GM18498 (cell line): ENCODE measurements around the gene POR.
"Not testable (repeated sequence)": the region's sequence is repeated elsewhere in the genome, so short reads cannot be mapped to it uniquely, and the experiment has no call there.

ENCODE experiments used
- ATAC-seq: cut with Tn5 transposase; IDR thresholded peaks from one replicate; pipeline ENCODE4 v1.9.1; 2021; ENCODE audit warnings: mild to moderate bottlenecking, moderate library complexity; ENCODE audit not compliant: unreplicated experiment

The POR gene

DNA sequence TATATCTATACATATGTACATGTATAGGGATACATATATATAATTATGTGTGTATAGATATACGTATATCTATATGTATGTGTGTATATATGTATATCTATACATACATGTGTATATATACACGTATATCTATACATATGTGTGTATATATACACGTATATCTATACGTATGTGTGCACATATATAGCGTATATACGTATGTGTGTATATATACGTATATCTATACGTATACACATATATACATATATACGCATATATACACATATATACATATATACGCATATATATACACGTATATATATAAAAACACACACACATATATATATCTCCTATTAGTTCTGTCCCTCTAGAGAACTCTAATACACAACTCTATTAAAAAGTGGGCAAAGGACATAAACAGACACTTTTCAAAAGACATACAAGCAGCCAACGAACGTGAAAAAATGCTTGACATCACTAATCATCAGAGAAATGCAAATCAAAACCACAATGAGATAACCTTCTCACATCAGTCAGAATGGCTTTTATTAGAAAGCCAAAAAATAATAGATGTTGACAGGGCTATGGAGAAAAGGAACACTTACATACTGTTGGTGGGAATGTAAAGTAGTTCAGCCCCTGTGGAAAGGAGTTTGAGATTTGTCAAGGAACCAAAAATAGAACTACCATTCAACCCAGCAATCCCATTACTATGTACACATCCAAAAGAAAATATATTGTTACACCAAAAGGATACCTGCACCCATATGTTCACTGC is 101.4 kb downstream of the POR start:
- ATAC-seq, result no peak

DNA sequence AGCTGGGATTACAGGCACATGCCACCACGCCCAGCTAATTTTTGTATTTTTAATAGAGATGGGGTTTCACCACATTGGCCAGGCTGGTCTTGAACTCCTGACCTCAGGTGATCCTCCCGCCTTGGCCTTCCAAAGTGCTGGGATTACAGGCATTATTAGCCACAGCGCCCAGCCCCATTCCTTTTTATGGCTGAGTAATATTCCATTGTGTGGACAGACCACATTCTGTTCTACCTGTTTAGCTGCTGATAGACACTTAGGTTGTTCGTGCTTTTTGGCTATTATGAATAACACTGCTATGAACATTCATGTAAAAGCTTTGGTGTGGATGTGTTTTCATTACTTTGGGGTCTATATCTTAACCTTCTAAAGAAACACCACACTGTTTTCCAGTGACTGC is 103.6 kb downstream of the POR start:
- ATAC-seq, result not testable (repeated sequence)

DNA sequence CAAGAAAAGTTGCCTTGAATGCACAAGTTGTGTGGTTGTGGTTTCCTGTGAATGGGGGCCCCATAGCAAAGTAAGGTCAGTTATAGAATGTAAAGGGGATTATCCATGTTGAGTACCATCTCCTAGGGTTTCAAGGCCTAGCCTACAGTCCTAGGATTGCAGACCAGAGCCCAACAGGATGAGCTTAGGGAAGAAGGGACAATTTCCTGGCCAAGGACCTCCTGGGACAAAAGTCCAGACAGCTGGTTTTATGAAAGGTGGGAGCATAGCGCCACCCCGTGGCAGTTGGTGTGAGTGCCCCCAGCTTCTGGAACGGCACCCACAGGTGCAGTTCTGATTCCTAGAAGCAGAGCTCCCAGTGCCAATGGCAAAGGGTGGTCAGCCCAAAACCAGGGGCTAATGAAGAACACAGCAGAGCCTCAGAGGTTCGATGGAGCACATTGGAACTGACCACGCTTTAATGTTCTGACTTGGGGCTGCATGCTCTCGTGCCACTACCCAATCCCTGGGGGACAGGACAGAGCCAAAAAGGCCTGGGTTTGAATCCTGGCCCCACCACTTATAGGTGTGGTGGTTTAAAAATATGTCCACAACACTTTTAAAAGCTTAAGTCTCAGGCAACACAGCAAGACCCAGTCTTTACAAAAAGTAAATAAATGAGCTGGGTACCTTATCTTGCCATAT is 105.2 kb downstream of the POR start:
- no peak for ATAC-seq

DNA sequence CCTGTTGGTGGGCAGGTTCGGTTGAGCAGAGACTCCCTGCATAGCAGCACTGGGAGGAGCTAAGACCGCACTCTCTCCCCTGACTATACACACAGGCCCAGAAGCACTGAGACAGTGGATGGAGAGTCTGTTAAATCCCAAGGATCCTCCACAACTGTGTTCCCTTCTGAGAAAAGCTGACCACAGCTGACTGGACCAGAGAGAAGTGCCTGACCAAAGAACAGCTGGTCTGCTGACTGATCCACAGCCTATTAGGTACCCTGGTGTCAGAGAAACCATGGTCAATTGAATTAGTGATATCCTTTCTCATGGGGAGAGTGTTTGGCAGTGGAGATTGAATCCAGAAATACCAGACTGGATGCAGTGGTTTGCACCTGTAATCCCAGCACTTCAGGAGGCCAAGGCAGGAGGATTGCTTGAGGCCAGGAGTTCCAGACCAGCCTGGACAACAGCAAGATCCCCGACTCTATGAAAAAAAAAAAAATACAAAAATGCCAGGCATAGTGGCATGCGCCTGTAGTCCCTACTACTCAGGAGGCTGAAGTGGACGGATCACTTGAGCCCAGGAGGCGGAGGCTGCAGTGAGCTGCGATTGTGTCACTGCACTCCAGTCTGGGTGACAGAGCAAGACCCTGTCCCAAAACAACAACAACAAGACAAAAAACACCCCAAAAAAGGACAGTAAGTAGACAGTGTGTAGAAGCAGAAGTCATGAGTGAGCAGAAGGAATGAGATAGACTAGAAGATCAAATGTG is 107.2 kb downstream of the POR start:
- no peak for ATAC-seq

DNA sequence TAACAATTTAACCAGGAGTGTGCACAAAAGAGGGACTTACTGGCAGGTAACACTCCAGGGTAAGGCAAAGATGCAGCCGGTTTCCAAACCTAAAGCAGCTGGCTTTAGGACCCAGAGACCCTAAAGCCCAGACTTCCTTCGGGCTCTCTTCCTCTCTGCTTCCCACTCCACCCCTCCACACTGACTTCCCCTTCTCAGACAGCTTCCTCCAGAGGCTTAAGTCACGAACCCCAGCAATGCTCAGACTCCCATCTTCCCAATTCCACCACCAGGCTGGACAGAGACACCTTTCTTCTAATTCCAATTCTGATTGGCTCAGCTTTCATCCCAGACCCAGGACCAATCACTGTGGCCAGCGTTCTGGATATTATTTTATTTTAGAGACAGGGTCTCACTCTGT is 108.0 kb downstream of the POR start:
- ATAC-seq, result no peak

DNA sequence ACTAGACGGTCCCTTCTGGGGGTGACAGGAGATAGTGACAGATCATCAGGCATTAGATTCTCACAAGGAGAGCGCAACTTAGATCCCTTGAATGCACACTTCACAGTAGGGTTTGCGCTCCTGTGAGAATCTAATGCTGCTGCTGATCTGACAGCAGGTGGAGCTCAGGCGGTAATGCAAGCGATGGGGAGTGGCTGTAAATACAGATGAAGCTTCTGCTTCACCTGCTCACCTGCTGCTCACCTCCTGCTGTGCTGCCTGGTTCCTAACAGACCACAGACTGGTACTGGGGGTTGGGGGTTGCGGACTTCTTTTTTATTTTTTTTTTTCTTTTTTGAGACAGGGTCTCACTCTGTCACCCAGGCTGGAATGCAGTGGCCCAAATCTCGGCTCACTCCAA is 114.7 kb downstream of the POR start:
- not testable (repeated sequence) for ATAC-seq

DNA sequence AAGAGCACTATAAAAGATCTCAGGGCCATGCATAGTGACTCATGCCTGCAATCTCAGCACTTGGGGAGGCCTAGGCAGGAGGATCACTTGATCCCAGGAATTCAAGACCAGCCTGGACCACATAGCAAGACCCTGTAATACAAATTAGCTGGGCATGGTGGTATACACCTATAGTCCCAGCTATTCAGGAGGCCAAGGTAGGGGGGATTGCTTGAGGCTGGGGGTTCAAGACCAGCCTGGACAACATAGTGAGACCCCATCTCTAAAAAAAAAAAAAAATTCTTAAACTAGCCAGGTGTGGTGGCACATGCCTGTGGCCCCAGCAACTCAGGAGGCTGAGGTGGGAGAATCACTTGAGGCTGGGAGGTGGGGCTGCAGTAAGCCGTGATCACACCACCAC is 117.0 kb downstream of the POR start:
- ATAC-seq, result no peak
